ENCODE data around the gene TRIM21.
"Not testable (repeated sequence)": the region's sequence is repeated elsewhere in the genome, so short reads cannot be mapped to it uniquely, and the experiment has no call there.

Gene TRIM21

GRCh38 chr11:4393209-4393857, at the start of gene TRIM21:
Gene TRIM21, minus strand, starts transcription at chr11:4393702. Its CDS starts 3,293 bp downstream, at chr11:4390409.
- DNase-seq (ENCODE audit: low read depth, low spot score): peak; percentile 63

GRCh38 chr11:4441515-4441914, 48.0 kb upstream of the TRIM21 start:
- DNase-seq (ENCODE audit: low read depth, low spot score): no peak

DNA sequence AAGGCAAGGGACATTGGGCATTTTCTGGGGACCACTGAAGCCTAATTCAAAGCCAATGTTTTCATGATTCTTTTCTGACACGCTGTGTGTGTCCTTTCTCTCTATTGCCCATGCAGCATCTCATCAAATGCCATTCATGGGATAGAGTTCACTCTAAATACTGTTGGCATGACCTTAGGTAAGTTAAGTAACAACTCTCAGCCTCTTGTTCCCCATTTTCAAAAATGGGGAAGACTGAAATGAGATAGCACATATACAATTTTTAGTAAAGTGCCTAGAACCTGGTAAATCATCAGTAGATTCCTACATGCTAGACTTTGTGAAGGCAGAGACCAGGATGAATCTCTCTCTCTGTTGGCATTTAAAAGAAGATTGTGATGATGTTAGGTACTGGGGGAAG, 42.9 kb upstream of the TRIM21 start:
- DNase-seq (ENCODE audit: low read depth, low spot score): no peak

DNA sequence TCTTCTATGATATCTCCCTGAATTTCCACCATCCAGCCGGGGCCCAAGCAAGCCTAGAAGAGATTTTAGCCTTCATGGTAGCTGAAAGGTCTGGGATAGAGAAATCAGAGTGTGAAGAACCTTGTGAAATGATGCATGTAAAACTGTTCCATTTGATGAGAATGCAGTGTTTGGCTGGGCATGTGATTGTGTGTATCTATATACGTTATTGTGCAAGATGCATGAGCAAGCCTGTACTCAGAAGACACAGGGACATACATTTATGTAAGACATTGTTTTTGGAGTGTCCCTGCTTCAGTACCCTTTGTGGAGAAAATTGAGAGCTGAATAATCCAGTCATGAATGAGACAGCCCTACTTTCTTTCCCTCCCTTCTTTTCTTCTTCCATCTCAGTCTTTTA, 40.4 kb upstream of the TRIM21 start:
- DNase-seq (ENCODE audit: low read depth, low spot score): no peak

GRCh38 chr11:4430051-4430450, 36.5 kb upstream of the TRIM21 start:
- no peak for DNase-seq (ENCODE audit: low read depth, low spot score)

DNA sequence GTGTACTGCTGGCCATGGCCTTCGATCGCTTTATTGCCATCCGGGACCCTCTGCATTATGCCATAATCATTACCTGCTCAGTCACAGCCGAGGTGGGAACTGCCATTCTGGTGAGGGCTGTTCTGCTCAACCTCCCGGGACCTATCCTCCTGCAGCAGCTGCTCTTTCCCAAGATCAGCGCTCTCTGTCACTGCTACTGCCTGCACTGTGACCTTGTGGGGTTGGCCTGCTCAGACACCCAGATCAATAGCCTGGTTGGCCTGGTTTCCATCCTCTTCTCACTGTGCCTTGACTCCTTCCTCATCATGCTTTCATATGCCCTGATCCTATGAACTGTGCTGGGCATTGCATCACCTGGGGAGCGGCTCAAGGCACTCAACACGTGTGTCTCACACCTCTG, 24.9 kb upstream of the TRIM21 start:
- DNase-seq (ENCODE audit: low read depth, low spot score): no peak

DNA sequence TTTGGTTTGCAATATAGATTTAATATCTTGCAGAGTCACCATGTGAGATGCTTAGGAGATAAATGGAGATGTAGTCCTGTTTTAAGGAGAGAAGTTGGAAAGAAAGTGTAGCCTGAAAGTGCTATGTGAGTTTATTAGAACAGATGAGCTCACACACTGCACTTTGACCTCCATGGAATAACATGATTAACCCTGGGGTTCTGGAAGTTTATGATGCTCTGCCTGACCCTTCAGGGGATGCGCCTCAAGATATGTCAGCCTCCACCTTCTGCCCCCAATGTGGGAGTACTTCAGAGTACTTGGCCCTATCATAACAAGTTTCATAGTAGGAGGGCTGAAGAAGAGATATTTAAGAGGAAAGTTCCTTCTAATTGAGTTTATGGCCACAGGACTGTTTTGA, 23.3 kb upstream of the TRIM21 start:
- DNase-seq (ENCODE audit: low read depth, low spot score): no peak

GRCh38 chr11:4416306-4416705, 22.8 kb upstream of the TRIM21 start:
- DNase-seq (ENCODE audit: low read depth, low spot score): no peak

DNA sequence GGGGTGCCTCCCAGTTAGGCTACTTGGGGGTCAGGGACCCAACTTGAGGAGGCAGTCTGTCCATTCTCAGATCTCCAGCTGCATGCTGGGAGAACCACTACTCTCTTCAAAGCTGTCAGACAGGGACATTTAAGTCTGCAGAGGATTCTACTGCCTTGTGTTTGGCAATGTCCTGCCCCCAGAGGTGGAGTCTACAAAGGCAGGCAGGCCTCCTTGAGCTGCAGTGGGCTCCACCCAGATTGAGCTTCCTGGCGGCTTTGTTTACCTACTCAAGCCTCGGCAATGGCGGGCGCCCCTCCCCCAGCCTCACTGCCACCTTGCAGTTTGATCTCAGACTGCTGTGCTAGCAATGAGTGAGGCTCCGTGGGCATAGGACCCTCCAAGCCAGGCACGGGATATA, 12.7 kb upstream of the TRIM21 start:
- DNase-seq (ENCODE audit: low read depth, low spot score): not testable (repeated sequence)

GRCh38 chr11:4393858-4394223, 339 bp upstream of the TRIM21 start:
- no peak for DNase-seq (ENCODE audit: low read depth, low spot score)

GRCh38 chr11:4388221-4388620, 5.3 kb downstream of the TRIM21 start:
- DNase-seq (ENCODE audit: low read depth, low spot score): no peak

DNA sequence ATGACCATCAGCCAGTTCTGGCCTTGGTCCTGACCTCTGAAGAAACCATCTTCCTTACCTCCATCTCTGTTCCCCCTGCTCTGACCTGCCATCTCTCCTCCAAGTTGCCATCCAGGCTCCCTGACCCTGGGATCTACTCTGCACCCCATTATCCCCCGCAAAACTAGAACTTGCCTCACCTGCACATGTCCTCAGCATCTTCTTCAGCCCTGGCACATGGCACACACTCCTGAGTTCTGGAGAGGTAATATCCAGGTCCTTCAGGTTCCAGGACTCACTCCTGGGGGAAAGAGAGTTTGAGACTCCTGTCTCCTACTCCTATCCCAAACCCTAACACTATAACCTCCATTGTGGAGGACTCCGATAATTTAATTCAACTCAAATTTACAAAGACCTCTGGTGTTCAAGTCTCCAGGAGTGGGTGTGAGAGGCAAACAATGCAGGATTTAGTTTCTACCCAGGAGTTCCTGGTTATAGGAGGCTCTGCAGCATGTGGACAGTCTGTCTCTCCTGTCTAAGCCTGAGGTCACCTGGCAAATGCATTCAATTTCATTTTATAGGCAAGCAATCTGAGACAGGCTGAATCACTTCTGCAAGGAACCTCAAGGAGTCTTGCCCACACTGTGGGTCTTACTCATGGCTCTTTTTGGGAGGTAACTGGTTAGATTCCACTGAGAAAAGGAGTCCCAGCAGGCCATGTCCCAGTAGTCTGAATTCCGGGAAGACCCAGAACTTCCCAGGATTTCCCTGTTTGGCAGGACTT, 7.3 kb downstream of the TRIM21 start:
- DNase-seq (ENCODE audit: low read depth, low spot score): no peak

DNA sequence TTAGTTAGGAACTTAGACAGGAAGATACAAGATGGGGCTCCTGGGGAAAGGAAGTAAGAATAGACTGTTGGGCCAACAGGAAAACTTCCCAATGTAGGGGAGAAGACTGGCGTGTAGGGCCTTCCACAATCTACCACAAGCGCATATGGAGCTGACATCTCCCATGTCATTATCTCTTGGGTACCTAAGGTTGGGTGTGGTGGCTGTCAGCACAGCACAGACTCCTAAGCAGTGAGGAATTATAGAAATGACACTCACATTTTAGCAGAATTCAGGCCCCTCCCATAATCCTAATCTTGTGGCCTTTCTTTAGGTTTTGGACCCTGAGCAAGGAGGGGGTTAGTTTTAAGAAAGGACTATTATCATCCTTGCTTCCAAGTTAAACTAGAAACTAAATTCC, 11.6 kb downstream of the TRIM21 start:
- DNase-seq (ENCODE audit: low read depth, low spot score): no peak

- DNase-seq (ENCODE audit: low read depth, low spot score): no peak
Measured at GRCh38 chr11:4375431-4376140, 17.9 kb downstream of the TRIM21 start.

- no peak for DNase-seq (ENCODE audit: low read depth, low spot score)
Measured at GRCh38 chr11:4370166-4370565, 23.3 kb downstream of the TRIM21 start.

GRCh38 chr11:4368286-4368685, 25.2 kb downstream of the TRIM21 start, which contains the start of gene OR52B4:
Gene OR52B4, minus strand, starts transcription at chr11:4368386. Its CDS starts 91 bp downstream, at chr11:4368295.
- DNase-seq (ENCODE audit: low read depth, low spot score): no peak

DNA sequence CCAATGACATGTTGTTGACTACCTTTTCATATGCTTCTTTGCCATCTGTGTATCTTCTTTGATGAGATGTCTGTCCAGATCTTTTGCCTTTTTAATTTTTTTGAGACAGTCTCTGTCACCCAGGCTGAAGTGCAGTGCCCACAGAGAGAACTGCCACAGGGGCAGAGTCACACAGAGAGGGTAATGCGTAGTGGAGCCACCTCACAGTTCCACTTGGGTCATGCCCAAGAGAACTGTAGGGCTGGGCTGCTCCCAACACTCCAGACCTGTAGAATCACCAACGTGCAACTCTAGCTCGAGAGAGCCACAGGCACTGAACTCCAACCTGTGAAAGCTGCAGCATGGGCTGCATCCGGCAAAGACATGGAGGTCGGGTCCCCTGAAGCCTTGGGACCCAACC, 45.4 kb downstream of the TRIM21 start:
- DNase-seq (ENCODE audit: low read depth, low spot score): not testable (repeated sequence)

GRCh38 chr11:4345366-4345765, 48.1 kb downstream of the TRIM21 start:
- not testable (repeated sequence) for DNase-seq (ENCODE audit: low read depth, low spot score)

Data from iPS DF 19.7 (cell line).